ENCODE measurements around the gene BCDIN3D. TPM values are rescaled to one million over a fixed set of nuclear protein-coding genes. Genes with fewer than 3 reads are reported as not detected.
A peak's percentile ranks its signal among the peaks of the same experiment; 100 is the strongest.

BCDIN3D gene
- total RNA-seq, 1 donor from 2014 or later = 3.6 TPM

DNA sequence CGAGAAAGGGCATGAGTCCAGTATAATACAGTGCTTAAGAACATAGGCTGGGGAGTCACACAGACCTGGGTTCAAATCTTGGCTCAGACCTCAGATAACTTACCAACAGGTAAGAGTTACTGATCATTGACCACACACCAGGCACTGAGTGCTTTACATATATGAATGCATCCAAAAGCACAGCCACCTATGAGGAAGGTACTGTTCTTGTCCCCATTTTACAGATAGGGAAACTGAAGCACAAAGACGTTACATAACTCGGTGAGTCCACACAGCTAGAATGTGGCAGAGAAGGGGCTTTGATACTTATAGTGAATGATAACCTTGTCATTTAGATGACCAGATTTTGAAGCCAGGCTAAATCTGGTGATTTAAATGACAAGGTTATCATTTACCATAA lies 33.2 kb upstream of the BCDIN3D start:
- DNase-seq (ENCODE audit: low spot score) = no peak

DNA sequence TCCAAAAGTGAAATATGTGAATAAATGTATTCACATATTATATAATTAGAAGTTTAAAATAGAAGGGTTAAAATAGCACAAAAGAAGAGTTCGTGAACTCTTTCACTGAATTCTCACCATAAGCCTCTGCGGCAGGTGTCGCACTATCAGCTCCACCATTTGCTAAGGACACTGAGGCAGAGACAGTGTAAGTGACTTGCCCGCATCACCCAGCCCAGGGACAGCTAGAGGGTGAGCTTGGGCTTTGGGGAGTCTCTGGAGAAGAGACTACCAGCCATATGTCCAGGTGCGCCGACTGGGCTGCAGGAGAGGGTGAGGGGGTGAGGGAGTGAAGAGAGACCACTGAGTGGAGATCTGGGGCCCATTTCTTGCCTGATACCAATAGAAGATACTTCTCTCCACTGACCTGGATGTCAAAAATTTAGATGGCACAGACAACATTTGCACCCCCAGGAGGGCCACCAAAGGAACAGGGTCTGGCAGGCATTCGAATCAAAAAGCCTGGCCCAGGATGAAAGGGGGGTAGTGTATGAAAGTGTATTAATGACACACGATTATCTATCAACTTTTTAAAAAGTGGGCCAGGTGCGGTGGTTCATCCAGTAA lies 32.3 kb upstream of the BCDIN3D start:
- no peak for DNase-seq (ENCODE audit: low spot score)

DNA sequence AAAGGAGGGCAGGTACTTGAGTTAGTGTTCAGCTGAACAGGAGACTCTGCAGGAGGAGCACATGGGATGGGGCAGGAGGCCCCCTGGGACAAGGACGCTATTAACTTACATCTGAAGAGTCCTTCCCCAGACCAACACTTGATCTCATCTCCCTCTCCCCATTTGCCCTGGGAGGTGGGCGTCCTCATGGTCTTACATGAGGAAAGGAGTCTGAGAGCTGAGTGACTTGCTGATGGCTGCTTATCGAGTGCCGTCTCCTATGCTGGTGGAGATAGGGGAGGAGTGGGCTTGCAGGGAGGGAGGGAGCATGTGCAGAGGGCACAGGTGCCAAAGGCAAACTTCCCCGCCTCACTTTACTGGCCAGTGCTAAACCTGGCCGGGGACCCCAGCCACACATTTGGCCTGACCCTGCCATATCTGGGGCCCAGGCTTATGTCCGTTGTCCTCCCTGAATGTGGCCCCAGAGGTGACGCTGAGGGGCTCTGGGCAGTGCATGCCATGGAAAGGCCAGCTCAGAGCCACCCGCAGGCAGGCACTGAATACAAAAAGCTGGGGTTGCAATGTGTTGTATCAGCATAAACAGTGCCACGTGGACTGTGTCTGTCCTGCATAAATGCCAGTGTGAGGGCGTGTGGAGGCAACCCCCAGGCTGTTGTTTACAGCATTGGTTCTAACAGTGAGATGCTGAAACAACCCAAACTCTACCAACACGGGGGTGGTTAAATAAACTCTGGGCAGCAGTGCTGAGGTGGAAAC lies 31.4 kb upstream of the BCDIN3D start:
- DNase-seq (ENCODE audit: low spot score) = no peak

DNA sequence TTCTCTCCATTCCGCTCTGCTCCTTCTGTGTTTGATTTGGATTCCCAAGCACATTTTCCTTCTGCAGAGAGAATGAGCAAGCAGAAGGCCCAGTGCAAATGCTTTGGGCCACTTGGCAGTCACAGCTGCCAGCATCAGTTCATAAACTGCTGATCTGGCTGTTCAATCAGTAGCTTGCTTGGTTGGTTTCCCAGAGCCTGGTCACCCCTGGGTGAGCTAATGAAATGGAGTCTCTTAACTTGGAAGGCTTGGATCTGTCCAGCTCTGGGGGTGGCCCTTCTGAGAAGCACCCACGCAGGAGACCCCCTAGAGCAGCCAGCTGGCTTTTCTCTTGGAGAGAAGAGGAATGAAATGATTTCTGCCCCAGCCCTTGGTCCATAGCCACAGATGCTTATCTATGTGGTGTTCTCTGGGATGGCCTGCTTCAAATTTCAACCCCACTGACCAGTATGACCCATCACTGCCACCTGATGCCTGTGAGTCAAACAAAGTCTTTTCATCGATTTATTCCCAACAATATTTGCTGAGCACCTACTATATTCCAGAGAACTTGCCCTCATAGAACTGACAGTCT lies 30.5 kb upstream of the BCDIN3D start:
- DNase-seq (ENCODE audit: low spot score) = no peak

DNA sequence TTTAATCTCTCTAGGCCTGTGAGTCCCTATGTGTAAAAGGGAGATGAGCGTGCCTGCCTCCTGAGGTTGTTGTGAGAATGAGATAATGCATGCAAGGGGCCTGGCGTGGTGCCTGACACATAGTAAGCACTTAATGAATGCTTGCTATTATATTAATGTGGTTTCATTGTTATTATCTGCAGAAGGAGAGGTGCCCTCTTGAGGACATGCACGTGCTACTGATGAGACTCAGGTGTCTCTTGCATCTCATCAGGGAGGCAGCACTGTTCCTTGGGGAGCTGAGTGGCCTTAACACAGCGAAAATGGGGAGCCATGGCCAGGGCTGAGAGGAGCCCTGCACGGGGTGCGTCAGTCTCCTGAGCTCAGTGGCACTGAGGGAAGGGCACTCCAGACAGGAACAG lies 29.9 kb upstream of the BCDIN3D start:
- no peak for DNase-seq (ENCODE audit: low spot score)

DNA sequence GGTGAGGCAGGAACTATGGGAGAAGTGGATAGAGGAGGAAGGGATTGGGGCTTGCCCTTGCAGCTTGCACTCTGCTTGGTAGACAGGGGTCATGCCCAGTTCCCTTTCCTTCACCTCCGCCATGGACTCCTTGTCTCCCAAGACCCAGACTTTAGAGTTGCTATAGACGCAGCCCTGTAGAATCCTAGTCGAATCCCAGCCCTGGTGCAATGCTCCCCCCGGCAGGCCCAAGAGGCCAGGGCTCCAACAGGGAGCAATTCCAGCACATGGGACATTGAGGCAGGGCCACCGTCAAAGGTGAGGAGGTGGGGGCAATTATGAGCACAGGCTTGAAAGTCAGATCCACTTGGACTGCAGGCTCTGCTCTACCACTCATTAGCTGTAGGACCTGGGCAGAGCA lies 29.5 kb upstream of the BCDIN3D start:
- DNase-seq (ENCODE audit: low spot score) = no peak

DNA sequence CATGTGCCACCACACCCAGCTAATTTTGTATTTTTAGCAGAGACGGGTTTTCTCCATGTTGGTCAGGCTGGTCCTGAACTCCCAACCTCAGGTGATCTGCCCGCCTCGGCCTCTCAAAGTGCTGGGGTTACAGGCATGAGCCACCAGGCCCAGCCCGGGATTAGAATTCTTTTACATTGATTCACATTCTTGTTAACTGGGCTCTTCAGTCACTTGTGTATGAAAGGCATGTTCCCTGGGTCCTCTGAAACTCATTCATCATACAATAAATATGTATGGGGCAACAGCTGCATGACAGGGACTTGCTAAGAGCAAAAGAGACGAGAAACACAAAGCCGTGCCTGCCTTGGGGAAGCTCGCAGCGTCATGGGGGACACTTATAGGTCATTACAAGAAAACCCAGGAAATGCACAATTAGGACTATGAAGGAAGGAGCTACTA lies 28.9 kb upstream of the BCDIN3D start:
- DNase-seq (ENCODE audit: low spot score) = peak; percentile 53

DNA sequence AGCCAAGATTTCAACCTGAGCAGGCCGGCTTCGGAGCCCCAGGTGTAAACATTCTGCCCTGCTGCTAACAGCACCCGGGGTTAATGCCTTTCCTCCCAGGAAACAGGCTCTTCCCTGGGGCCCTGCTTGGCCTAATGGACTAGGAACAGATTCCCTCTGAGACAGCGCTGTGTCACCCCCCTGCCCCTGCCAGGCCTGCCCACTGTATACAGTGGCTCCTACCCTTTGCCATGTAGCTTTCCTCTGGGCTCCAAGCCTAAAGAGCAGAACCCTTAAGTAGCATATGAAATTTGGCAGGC lies 28.3 kb upstream of the BCDIN3D start:
- no peak for DNase-seq (ENCODE audit: low spot score)

DNA sequence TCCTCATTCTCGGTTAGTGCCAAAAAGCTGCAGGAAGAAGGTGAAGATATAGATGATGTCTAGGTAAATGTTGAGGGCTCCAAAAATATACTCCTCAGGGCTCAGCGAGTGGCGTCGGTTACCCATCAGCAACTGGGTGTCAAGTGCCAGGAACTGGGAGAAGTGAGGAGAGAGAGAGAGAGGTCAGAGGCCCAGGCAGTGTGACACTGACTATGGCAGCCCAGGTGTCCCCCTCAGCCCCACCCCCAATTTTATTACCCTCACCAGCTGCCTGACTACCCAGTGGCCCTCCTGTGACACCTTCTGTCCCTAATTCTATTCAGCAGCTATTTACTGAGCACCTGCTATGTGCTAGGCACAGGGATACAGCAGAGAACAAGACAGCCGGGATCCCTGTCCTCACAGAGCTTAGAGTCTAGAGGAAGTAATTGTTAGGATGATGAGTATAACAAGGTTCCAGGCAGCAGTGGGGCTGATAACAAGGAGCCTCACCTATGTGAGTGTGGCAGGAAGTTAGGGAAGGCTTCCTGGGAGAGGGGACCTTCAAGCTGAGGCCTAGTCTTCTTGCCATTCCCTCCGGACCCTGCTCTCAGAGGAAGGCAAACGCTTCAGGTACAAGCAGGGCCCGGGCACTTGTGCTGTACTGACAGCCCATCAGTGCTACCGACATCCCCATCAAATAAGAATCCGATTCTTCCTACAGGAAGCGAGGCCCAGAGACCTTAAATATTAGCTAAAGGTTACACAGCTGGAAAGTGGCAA lies 27.8 kb upstream of the BCDIN3D start:
- DNase-seq (ENCODE audit: low spot score) = no peak

DNA sequence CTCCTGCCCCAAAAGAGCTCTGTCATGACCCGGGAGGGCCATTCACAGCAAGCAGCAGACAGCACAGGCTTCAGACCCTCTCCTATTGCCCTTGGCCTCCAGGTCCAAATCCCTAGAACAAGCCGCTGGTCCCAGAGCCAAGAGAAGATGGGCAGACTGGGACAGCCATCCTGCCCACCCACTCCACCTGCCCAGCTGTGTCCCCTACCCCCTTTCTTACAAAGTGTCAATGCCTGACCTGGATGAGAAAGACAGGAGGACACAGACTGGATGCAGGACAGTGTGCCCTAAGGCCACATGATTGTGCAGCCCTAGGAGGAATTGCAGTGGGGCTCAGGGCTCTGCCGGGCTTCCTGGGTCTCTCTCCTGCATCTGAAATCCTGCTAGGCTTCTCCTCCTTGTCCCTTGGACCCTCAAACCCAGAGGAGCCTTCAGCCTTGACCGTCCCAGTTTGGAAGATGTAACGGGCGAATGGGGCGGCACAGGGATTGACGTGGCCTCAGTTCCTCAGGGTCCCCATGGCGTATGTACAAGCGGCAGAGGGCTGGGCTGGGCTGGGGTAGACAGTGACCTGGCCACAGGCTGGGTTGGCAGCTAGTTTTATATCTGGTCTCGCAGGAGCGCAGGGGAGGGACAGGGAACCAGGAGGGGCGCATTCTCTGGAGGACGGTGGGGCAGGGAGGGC lies 27.1 kb upstream of the BCDIN3D start:
- DNase-seq (ENCODE audit: low spot score) = no peak

DNA sequence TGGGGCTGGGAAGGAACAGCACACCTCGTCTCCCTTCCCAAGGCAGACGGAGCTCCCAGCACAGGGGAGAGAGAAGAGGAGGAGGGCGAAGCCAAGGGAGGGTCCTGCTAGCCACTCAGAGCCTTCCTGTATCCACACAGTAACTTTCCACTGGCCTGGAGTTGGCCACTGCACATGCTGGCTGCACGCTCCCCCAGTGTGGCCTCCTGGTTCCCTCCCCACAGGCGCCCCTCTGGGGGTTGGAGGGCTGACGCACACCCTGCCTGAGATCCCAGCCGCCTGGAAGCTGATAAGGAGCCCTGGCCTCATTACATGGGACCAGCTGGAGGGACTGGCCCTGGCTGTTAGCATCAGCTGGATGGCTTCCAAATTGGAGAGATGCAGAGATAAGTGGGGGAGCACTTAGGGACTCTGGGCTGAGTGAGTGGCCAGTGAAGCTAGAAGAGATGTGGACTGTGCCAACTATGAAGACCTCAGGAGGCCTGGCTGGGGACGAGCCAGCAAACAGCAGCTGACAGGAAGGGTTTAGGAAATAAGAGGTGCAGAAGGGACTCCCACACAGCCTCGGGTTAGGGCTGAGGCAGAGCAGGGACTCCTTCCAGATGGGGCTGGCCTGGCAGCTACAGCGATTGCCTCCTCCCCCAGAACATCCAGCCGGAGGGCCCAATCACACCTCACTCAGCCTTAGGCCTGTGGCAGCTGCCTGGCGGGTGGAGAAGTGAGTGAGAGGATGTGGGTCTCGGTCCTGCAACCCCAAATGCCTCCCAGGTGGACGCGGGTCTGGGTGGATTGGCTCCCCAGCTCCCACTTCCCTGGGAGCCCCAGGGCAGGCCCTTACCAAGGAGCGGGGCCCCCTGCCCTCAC lies 26.3 kb upstream of the BCDIN3D start:
- peak; percentile 99 for DNase-seq (ENCODE audit: low spot score)

DNA sequence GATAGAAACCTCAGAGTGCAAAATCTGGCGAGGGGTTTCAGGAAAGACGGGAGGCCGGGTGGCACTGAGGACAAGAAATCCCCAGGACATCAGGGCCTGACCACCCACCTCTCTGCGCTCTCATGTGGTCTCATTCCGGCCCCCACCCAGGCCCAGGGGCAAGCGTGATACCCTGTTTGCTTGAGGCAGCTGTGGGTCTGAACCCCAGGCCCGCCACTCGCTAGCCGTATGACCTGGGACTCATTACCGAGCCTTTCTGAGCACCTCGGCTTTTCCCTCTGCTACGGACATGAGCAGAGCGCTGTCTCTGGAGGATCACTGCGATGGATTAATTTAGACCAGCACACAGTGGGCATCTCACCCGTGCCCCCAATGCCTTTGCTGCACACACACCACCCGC lies 25.5 kb upstream of the BCDIN3D start:
- DNase-seq (ENCODE audit: low spot score) = no peak

DNA sequence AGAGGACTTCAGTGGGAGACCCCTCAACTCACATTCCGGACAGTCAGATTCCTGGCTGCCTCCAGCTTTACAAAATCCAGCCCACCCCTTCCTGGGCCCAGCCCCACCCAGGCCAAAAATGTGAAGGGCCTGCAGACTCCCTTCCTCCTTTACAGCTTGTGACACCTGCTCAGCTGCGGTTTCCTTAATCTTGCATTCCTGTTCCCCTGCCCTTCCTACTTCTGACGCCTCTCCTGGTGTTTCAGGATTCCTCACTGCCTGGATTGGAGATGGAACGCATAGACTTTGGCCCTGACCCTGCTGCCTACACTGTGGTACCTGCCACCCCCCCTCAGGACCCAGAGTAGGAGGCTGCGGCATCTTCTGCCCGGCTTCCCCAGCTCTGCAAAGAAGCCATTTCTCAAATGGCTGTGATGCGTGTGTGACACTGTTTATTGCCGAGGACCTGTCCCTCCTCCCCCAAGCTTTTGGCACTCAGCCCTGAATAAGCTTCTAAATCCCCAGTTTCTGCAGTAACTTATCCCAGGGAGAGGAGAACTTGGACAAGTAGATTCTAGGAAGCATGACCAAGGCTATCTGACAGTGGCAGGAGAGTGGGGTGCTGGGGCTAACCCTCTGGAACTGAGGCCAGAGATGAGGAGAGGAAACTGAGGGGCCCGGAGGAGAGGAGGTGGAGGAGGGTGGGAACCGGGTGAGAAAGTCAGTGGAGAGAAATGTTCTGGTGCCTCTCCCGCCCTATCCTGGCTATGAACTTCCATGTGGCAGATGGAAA lies 24.9 kb upstream of the BCDIN3D start:
- peak; percentile 79 for DNase-seq (ENCODE audit: low spot score)

DNA sequence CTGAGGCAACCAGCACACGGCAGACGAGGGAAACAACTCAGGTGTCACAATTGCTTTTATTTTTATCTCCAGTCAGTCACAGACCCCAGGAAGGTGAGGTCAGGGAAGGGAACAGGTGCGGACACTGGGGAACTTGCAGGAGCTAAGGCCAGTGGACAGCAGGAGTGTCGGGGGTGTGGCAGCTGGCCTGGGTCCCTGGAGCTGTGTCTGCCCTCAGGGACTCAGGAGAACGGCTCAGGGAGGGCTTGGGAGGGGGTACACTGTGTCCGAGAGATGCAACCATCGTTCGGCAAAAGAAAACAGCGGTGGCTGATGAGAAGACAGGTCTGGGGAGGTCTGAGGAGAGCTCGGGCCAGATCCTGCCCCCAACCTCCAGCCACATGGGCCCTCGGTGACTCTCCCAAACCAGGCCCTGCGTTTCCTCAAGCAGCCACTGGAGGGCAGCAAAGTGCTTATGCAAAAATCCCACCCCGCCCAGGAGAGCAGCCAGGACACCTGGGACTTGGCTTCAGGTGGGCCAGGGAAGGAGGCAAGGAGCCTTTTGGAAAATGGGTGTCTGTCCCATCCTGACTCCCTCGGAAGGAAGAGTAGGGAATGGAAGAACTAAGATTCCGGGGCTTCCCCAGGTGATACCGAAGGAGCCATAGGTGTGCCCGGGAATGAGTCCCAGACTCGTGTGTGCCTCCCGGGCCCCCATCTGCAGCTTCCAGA lies 24.1 kb upstream of the BCDIN3D start:
- peak; percentile 75 for DNase-seq (ENCODE audit: low spot score)

DNA sequence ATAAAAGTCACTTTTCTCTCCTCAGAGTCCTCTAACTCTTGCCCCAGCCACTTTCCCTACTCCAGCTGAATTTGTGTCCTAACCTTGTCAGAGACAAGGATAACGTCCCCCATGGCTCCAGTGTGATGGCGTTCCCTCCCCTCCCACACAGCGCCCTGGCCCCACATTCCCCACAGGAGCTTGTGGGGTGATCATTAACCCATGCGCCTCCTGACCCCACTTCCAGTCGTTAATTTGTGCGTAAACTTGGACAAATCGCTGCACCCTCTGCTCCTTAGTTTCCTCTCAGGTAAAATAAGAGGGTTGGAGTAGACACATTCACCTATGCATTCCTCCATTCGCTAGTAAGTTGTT lies 22.9 kb upstream of the BCDIN3D start:
- no peak for DNase-seq (ENCODE audit: low spot score)

DNA sequence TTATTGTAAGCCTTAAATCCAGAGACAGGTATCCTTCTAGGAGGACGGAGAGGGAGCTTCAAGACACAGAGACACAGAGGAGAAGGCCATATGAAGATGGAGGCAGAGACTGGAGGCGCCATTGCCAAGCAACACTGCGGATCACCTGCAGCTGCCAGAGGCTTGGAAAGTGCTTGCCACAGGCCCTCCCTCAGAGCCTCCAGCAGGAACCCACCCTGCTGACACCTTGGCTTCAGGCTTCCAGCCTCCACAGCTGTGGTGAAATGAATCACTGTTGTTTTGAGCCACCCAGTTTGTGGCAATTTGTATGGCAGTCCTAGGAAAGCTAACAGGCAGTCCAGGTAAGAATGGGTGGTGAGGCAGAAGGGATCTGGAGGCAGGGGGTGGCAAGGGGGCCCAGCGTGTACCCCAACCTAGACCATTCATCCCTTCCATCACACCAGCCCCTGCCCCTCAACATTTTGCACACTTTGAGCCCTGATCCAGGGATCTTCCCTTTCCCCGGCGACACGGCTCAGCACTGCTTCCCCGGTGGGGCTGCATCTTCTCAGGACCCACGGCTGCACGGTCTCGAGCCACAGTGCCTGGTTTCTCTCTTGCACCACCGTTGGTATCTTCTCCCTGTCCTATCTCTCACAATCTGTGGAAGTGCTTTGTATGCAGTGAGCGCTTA lies 22.3 kb upstream of the BCDIN3D start:
- DNase-seq (ENCODE audit: low spot score) = no peak

DNA sequence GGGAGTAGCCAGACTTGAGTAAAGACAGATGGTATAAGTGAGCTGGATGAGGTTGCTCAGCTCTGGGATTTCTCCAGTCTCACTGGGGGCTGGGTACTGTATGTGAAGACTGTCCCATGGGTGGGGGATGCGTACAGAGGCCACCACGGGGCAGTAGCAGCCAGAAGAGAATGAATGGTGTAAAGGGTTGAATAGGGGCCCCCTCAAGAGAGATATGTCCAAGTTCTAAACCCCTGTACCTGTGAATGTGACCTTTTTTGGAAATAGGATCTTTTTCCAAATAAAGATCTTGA lies 21.8 kb upstream of the BCDIN3D start:
- peak; percentile 31 for DNase-seq (ENCODE audit: low spot score)

DNA sequence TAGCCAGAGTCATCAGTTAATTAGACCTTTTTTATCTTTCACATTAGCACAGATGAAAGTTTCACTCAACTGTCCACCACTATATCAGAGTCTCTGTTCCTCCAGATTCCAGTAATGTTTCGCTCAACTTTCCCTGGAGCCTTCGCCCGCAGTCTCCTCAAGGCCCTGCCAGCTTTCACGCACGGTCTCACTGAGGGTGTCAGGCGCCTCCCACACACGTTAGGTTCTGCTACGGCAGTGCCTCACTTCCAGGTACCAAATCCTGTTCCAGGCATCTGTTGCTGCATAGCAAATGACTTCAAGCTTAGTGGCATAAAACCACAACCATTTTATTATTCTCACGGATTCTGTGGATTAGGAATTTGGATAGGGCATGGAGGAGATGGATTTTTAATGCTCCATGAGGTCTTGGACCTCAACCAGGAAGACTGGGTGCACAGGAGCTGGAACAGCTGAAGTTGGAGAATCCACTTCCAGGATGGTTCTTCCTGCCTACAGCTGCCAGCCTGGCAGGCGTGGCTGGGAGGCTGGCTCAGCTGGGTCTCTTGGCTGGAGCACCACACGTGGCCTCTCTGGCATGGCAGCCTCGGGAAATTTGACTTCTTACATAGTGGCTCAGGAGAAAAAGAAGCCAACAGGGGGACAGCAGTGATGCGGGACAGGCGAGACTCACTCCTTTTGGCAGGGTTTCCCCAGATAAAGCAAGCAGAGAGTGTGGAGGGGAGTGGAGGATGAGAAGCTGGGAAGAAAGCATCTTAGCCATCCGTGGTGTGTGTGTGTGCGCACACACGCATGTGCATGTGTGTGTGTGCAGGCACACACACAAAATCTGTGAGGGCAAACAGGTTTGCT lies 21.3 kb upstream of the BCDIN3D start:
- DNase-seq (ENCODE audit: low spot score) = no peak
